HEK293 (cell line): Measurements from ENCODE around the gene TRIM26.

Source experiments
- CTCF ChIA-PET: fragments of 350-600 bp; formaldehyde crosslinking; extraction: SDS; loops from one replicate; lab custom pipeline; 2021; ENCODE audit warnings: antibody characterized with exemption; lab: Yijun Ruan, JAX
- POLR2A ChIA-PET: fragments of 300-600 bp; formaldehyde crosslinking; extraction: SDS; loops from one replicate; lab custom pipeline; 2020; ENCODE audit warnings: antibody characterized with exemption, inconsistent platforms; lab: Yijun Ruan, JAX
- H3K27ac ChIP-seq: fragments of 200-500 bp; sonication (Bioruptor generic); 2 replicates; pipeline ENCODE4 v1.5.1; 2014; ENCODE audit warnings: low read depth, low read length, control low read depth, inconsistent platforms; ENCODE audit errors: extremely low read depth
- H3K36me3 ChIP-seq, 2 experiments: fragments of 200-500 bp in 1 of 2; sonication (Bioruptor generic) in 1 of 2; 1 replicate in 1 of 2; 2 replicates in 1 of 2; pipeline ENCODE4 v1.5.1; 2014 to 2017; ENCODE audit warnings: inconsistent platforms in 2 of 2, low read length in 2 of 2; ENCODE audit not compliant: control insufficient read depth in 2 of 2, insufficient read depth in 1 of 2
- H3K4me1 ChIP-seq: fragments of 200-500 bp; sonication (Bioruptor generic); 2 replicates; pipeline ENCODE4 v1.5.1; 2014; ENCODE audit warnings: mild to moderate bottlenecking, low read length, inconsistent platforms; ENCODE audit not compliant: control insufficient read depth, insufficient read depth
- H3K4me3 ChIP-seq: 2 replicates; pipeline ENCODE4 v1.5.1; 2011; ENCODE audit warnings: low read depth, mild to moderate bottlenecking, control low read depth, low read length, moderate library complexity
- H3K9me3 ChIP-seq: fragments of 200-500 bp; sonication (Bioruptor generic); 2 replicates; pipeline ENCODE4 v1.5.1; 2014; ENCODE audit warnings: low read depth, low read length, inconsistent platforms; ENCODE audit not compliant: control insufficient read depth, insufficient read depth
- BCL11A ChIP-seq: fragments of 450-650 bp; formaldehyde crosslinking; IDR thresholded peaks from 2 replicates; pipeline ENCODE4 v1.5.1; 2016; ENCODE audit warnings: low read depth, missing biosample characterization, missing genetic modification characterization
- BCL11B ChIP-seq: fragments of 450-650 bp; formaldehyde crosslinking; IDR thresholded peaks from 2 replicates; pipeline ENCODE4 v1.5.1; 2016; ENCODE audit warnings: low read depth, missing biosample characterization, missing genetic modification characterization
- BCL6B ChIP-seq: fragments of 450-650 bp; formaldehyde crosslinking; IDR thresholded peaks from 2 replicates; pipeline ENCODE4 v1.5.1; 2017; ENCODE audit warnings: missing biosample characterization, missing genetic modification characterization
- GLI4 ChIP-seq: fragments of 450-650 bp; formaldehyde crosslinking; IDR thresholded peaks from 2 replicates; pipeline ENCODE4 v1.5.1; 2016; ENCODE audit warnings: missing biosample characterization, missing genetic modification characterization
- SCRT1 ChIP-seq: fragments of 450-650 bp; formaldehyde crosslinking; IDR thresholded peaks from 2 replicates; pipeline ENCODE4 v1.5.1; 2016; ENCODE audit warnings: missing biosample characterization, missing genetic modification characterization, borderline replicate concordance
- ZBTB11 ChIP-seq: fragments of 450-650 bp; formaldehyde crosslinking; conservative IDR thresholded peaks from 2 replicates; pipeline ENCODE4 v1.5.1; 2016; ENCODE audit warnings: low read depth, missing biosample characterization, missing genetic modification characterization
- ZBTB49 ChIP-seq: fragments of 450-650 bp; formaldehyde crosslinking; IDR thresholded peaks from 2 replicates; pipeline ENCODE4 v1.5.1; 2016; ENCODE audit warnings: missing biosample characterization, missing genetic modification characterization, low read depth
- ZBTB7A ChIP-seq: fragments of 450-650 bp; formaldehyde crosslinking; IDR thresholded peaks from 2 replicates; pipeline ENCODE4 v1.5.1; 2016; ENCODE audit warnings: low read depth, missing biosample characterization, missing genetic modification characterization
- ZNF10 ChIP-seq: fragments of 450-650 bp; formaldehyde crosslinking; IDR thresholded peaks from 2 replicates; pipeline ENCODE4 v1.5.1; 2017; ENCODE audit warnings: missing biosample characterization, missing genetic modification characterization
- ZNF114 ChIP-seq: fragments of 450-650 bp; formaldehyde crosslinking; IDR thresholded peaks from 2 replicates; pipeline ENCODE4 v1.5.0; 2017; ENCODE audit warnings: missing biosample characterization, missing genetic modification characterization
- ZNF133 ChIP-seq: fragments of 450-650 bp; formaldehyde crosslinking; IDR thresholded peaks from 2 replicates; pipeline ENCODE4 v1.5.1; 2016; ENCODE audit warnings: missing biosample characterization, missing genetic modification characterization
- ZNF341 ChIP-seq: fragments of 450-650 bp; formaldehyde crosslinking; IDR thresholded peaks from 2 replicates; pipeline ENCODE4; 2016; ENCODE audit warnings: low read depth, missing biosample characterization, missing genetic modification characterization
- ZNF350 ChIP-seq: fragments of 450-650 bp; formaldehyde crosslinking; IDR thresholded peaks from 2 replicates; pipeline ENCODE4 v1.5.0; 2017; ENCODE audit warnings: missing biosample characterization, mild to moderate bottlenecking, missing genetic modification characterization
- ZNF404 ChIP-seq: fragments of 450-650 bp; formaldehyde crosslinking; IDR thresholded peaks from 2 replicates; pipeline ENCODE4 v1.5.1; 2017; ENCODE audit warnings: missing biosample characterization, missing genetic modification characterization
- ZNF529 ChIP-seq: fragments of 450-650 bp; formaldehyde crosslinking; IDR thresholded peaks from 2 replicates; pipeline ENCODE4 v1.5.1; 2017; ENCODE audit warnings: missing genetic modification characterization, missing biosample characterization; ENCODE audit not compliant: insufficient replicate concordance
- ZNF585B ChIP-seq: fragments of 450-650 bp; formaldehyde crosslinking; IDR thresholded peaks from 2 replicates; pipeline ENCODE4 v1.5.1; 2016; ENCODE audit warnings: missing biosample characterization, missing genetic modification characterization
- ZNF660 ChIP-seq: fragments of 450-650 bp; IDR thresholded peaks from 2 replicates; pipeline ENCODE4 v1.5.1; 2018; ENCODE audit warnings: missing biosample characterization, mild to moderate bottlenecking, missing genetic modification characterization
- ZNF76 ChIP-seq: fragments of 450-650 bp; formaldehyde crosslinking; IDR thresholded peaks from 2 replicates; pipeline ENCODE4; 2016; ENCODE audit warnings: low read depth, missing biosample characterization, missing genetic modification characterization, borderline replicate concordance
- TF ChIP-seq, protein P1 (sequence below): fragments of 450-650 bp; formaldehyde crosslinking; IDR thresholded peaks from 2 replicates; pipeline ENCODE4 v1.5.1; 2016; ENCODE audit warnings: missing biosample characterization, missing genetic modification characterization
- TF ChIP-seq, protein P2 (sequence below): fragments of 450-650 bp; formaldehyde crosslinking; IDR thresholded peaks from 2 replicates; pipeline ENCODE4 v1.5.1; 2016; ENCODE audit warnings: missing biosample characterization, missing genetic modification characterization
- TF ChIP-seq, protein P3 (sequence below): fragments of 450-650 bp; formaldehyde crosslinking; IDR thresholded peaks from 2 replicates; pipeline ENCODE4 v1.5.1; 2016; ENCODE audit warnings: missing biosample characterization, missing genetic modification characterization
- TF ChIP-seq, protein P4 (sequence below): fragments of 450-650 bp; formaldehyde crosslinking; IDR thresholded peaks from 2 replicates; pipeline ENCODE4 v1.5.1; 2016; ENCODE audit warnings: missing biosample characterization, missing genetic modification characterization, low read depth
- TF ChIP-seq, protein P5 (sequence below): fragments of 450-650 bp; formaldehyde crosslinking; IDR thresholded peaks from 2 replicates; pipeline ENCODE4 v1.5.1; 2016; ENCODE audit warnings: missing biosample characterization, missing genetic modification characterization

TRIM26 gene

DNA sequence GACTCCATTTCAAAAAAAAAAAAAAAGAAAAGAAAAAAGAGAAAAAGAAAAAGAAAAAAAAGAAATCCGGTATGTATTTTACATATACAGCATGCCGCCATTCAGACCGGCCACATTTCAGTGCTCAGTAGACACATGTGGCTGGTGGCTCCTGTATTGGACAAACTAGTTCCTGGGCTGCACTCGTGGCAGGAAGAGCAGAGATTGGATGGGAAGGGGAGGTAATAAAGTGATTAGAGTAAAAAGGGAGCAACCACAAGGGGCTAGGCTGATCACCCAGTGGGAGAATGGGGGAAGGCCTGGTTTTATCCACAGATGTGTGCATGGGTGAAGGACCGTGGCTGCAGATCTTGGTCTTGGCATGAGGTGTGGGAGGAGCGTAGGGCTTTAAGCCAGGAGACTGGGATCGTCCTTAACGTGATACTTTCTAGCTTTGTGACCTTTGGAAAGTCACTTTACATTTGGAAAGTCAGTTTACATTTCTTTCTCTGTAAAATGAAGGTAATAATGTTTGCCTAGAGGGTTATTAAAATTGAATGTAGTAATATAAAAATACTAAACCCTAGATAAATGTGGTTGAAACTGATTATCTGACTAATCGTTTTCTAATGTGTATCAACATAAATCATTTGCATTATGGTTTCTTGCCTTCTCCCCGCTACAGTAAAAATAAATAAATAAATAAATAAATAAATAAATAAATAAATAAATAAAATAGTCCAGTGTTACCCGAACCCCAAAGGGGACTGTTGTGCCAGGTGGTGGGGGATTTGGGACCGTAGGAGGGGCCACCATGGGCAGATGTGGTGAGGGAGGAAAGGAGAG is 50.7 kb downstream of the TRIM26 start:
- POLR2A ChIA-PET = no interaction called here
- TF ChIP-seq ZNF76 (tag by site-specific recombination) (no peak), BCL11A (tag by site-specific recombination) (no peak; the same call in 1 of the 2 replicates), ZNF10 (tag by site-specific recombination) (peak; percentile 14; the same call in 1 of the 2 replicates), ZBTB7A (tag by site-specific recombination) (no peak), ZNF133 (no peak), SCRT1 (tag by site-specific recombination) (no peak), ZNF341 (peak; percentile 63; the same call in 1 of the 2 replicates), ZNF404 (tag by site-specific recombination) (peak; percentile 98), ZBTB11 (tag by site-specific recombination) (peak; percentile 90), ZNF350 (no peak), BCL6B (tag by site-specific recombination) (no peak), BCL11B (peak; percentile 24; the same call in 1 of the 2 replicates), GLI4 (tag by site-specific recombination) (no peak), ZNF585B (tag by site-specific recombination) (peak; percentile 31; the same call in 1 of the 2 replicates), ZNF529 (tag by site-specific recombination) (peak; percentile 87), ZBTB49 (no peak), ZNF660 (tag by site-specific recombination) (no peak), ZNF114 (tag by site-specific recombination) (no peak)
- TF ChIP-seq, protein P1, sequence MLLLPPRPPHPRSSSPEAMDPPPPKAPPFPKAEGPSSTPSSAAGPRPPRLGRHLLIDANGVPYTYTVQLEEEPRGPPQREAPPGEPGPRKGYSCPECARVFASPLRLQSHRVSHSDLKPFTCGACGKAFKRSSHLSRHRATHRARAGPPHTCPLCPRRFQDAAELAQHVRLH (tag by site-specific recombination) = peak; percentile 92
- TF ChIP-seq, protein P2, sequence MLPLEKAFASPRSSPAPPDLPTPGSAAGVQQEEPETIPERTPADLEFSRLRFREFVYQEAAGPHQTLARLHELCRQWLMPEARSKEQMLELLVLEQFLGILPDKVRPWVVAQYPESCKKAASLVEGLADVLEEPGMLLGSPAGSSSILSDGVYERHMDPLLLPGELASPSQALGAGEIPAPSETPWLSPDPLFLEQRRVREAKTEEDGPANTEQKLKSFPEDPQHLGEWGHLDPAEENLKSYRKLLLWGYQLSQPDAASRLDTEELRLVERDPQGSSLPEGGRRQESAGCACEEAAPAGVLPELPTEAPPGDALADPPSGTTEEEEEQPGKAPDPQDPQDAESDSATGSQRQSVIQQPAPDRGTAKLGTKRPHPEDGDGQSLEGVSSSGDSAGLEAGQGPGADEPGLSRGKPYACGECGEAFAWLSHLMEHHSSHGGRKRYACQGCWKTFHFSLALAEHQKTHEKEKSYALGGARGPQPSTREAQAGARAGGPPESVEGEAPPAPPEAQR = no peak
- TF ChIP-seq, protein P3, sequence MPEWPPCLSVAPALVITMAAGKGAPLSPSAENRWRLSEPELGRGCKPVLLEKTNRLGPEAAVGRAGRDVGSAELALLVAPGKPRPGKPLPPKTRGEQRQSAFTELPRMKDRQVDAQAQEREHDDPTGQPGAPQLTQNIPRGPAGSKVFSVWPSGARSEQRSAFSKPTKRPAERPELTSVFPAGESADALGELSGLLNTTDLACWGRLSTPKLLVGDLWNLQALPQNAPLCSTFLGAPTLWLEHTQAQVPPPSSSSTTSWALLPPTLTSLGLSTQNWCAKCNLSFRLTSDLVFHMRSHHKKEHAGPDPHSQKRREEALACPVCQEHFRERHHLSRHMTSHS (tag by site-specific recombination) = no peak
- TF ChIP-seq, protein P4, sequence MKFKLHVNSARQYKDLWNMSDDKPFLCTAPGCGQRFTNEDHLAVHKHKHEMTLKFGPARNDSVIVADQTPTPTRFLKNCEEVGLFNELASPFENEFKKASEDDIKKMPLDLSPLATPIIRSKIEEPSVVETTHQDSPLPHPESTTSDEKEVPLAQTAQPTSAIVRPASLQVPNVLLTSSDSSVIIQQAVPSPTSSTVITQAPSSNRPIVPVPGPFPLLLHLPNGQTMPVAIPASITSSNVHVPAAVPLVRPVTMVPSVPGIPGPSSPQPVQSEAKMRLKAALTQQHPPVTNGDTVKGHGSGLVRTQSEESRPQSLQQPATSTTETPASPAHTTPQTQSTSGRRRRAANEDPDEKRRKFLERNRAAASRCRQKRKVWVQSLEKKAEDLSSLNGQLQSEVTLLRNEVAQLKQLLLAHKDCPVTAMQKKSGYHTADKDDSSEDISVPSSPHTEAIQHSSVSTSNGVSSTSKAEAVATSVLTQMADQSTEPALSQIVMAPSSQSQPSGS = no peak
- TF ChIP-seq, protein P5, sequence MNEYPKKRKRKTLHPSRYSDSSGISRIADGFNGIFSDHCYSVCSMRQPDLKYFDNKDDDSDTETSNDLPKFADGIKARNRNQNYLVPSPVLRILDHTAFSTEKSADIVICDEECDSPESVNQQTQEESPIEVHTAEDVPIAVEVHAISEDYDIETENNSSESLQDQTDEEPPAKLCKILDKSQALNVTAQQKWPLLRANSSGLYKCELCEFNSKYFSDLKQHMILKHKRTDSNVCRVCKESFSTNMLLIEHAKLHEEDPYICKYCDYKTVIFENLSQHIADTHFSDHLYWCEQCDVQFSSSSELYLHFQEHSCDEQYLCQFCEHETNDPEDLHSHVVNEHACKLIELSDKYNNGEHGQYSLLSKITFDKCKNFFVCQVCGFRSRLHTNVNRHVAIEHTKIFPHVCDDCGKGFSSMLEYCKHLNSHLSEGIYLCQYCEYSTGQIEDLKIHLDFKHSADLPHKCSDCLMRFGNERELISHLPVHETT (tag by site-specific recombination) = peak; percentile 89

More for the DNA sequence above, 50.7 kb downstream of the TRIM26 start:
- H3K36me3 ChIP-seq = no peaks in the 10 kb centered on the region
- no peak overlapping the region for H3K4me3 ChIP-seq
- H3K4me1 ChIP-seq = no peaks in the 10 kb centered on the region
- no peak overlapping the region for H3K27ac ChIP-seq
- CTCF ChIA-PET = no interaction called here
- no peaks in the 10 kb centered on the region for H3K9me3 ChIP-seq
